Measurements from ENCODE around the gene HOXD11.

Gene HOXD11

GRCh38 chr2:176137252-176137580, 30.1 kb downstream of the HOXD11 start:
- Histone ChIP-seq H3K4me1 (peaks cover 24% of the 10 kb centered on the region), H3K9me3 (no peaks in the 10 kb centered on the region), H3K27me3 (ENCODE audit: low read depth) (no peaks in the 10 kb centered on the region), H3K36me3 (replicated peaks) (no peaks in the 10 kb centered on the region), H3K4me3 (peak overlapping the region; percentile 64)
- in situ Hi-C loops (cut with MboI; ENCODE audit: low sequenced_read_pairs) = loop anchor here (5.0 kb wide), 1 partner anchor 320 kb away; no protein-coding TSS in a partner anchor
- DNase-seq (ENCODE audit: low spot score in 2 of 2) = no peak

DNA sequence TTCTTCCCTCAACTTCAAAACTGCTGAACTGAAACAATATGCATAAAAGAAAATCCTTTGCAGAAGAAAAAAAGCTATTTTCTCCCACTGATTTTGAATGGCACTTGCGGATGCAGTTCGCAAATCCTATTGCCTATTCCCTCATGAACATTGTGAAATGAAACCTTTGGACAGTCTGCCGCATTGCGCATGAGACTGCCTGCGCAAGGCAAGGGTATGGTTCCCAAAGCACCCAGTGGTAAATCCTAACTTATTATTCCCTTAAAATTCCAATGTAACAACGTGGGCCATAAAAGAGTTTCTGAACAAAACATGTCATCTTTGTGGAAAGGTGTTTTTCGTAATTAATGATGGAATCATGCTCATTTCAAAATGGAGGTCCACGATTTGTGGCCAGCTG, 30.8 kb downstream of the HOXD11 start:
- H3K27me3 ChIP-seq (ENCODE audit: low read depth) = no peaks in the 10 kb centered on the region
- in situ Hi-C loops (cut with MboI; ENCODE audit: low sequenced_read_pairs) = loop anchor here (5.0 kb wide), 1 partner anchor 319 kb away; no protein-coding TSS in a partner anchor
- DNase-seq (ENCODE audit: low spot score in 2 of 2) = no peak

GRCh38 chr2:176138526-176138922, 31.4 kb downstream of the HOXD11 start:
- no peaks in the 10 kb centered on the region for H3K36me3 ChIP-seq (replicated peaks)
- no peaks in the 10 kb centered on the region for H3K27me3 ChIP-seq (ENCODE audit: low read depth)
- in situ Hi-C loops (cut with MboI; ENCODE audit: low sequenced_read_pairs) = loop anchor here (5.0 kb wide), 1 partner anchor 319 kb away; no protein-coding TSS in a partner anchor
- peak overlapping the region; percentile 64; the same call in 1 of the 2 replicates for H3K4me3 ChIP-seq
- no peaks in the 10 kb centered on the region for H3K9me3 ChIP-seq
- no peak for DNase-seq (ENCODE audit: low spot score in 2 of 2)
- H3K4me1 ChIP-seq = peaks cover 24% of the 10 kb centered on the region

More for the DNA sequence above, 30.8 kb downstream of the HOXD11 start:
- H3K36me3 ChIP-seq (replicated peaks) = no peaks in the 10 kb centered on the region
- peak overlapping the region; percentile 64 for H3K4me3 ChIP-seq
- no peaks in the 10 kb centered on the region for H3K9me3 ChIP-seq
- peaks cover 24% of the 10 kb centered on the region for H3K4me1 ChIP-seq

DNA sequence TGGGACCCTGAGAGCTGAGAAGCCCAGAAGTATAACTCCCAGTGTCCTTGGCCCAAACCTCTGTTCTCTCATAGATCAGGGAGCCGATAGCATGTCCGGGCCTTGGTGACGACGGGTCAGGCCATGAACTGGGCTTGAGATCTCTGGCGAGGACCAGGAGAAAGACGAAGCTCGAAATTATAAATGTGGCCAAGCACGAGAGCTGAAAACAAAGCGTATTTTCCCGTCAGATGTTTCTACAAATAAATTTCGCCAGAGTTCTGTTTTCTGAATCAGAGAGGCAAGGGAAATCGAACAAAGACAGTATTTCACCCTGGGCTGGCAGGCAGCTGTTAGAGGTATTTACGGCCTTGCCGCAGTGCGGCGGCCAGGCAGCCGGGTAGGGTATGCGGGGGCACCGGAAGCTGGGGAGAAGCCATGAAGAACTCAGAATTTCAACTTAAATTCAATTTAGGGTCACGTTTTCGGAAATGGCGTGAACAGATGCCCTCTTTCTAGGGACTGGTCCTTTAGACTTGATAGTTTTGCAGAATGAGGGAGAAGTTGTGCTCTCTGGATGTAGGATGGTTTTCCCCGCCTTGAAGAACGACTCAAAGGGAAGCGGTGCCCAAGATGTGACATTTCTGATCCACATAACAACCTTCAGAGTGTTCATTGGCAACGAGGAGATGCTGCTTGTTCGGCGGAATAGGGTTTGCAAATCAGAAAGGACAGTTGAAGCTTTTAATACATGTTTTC, 32.0 kb downstream of the HOXD11 start:
- Histone ChIP-seq H3K27me3 (ENCODE audit: low read depth) (no peaks in the 10 kb centered on the region), H3K36me3 (replicated peaks) (no peaks in the 10 kb centered on the region), H3K4me1 (peaks cover 24% of the 10 kb centered on the region), H3K4me3 (no peak overlapping the region), H3K9me3 (no peaks in the 10 kb centered on the region)
- in situ Hi-C loops (cut with MboI; ENCODE audit: low sequenced_read_pairs) = loop anchor here (5.0 kb wide), 1 partner anchor 318 kb away; no protein-coding TSS in a partner anchor
- DNase-seq (ENCODE audit: low spot score in 2 of 2) = no peak

GRCh38 chr2:176139661-176140512, 32.8 kb downstream of the HOXD11 start:
- in situ Hi-C loops (cut with MboI; ENCODE audit: low sequenced_read_pairs) = loop anchor here (5.0 kb wide), 1 partner anchor 317 kb away; no protein-coding TSS in a partner anchor
- no peak for DNase-seq (ENCODE audit: low spot score in 2 of 2)
- Histone ChIP-seq H3K4me1 (peaks cover 23% of the 10 kb centered on the region), H3K9me3 (no peaks in the 10 kb centered on the region), H3K4me3 (peak overlapping the region; percentile 42), H3K36me3 (replicated peaks) (no peaks in the 10 kb centered on the region), H3K27me3 (ENCODE audit: low read depth) (no peaks in the 10 kb centered on the region)

DNA sequence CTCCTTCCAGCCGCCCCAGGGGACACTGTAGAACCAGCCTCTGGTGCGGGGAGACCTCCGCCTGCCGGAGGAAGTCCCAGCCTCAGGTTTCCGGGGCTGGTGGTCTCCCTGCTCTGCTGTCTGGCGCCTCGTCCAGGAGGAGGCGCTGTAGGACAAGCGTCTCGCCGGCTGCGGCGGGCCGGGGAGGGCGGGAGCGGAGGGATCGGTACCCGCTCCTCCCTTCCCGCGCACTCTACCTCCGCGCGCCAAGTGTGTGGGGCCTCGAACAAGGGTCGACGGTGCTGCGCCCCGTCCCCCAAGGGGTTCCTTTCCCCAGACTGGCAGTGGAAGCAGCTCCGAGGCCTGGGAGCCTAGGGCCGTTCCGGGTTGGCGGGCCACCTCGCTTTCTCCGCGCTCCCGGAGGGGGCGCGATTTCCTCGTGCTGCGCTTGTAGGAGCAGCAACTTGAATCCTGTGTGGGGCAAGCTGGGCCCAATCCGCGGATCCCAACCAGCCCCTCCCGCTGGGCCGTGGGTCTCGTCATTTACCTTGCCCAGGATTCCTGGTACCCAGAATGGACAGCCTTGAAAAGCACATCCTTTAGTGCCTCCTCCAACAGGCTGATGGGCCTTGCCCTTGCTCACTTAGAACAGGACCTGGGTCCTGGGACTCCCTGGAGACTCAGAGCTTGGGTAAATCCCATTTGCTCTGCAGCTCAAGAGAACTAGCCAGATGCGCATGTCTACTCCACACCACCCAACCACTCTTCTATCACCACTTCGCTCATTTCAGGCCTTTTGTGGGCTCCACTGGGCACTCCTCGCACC, 33.6 kb downstream of the HOXD11 start:
- no peaks in the 10 kb centered on the region for H3K27me3 ChIP-seq (ENCODE audit: low read depth)
- no peaks in the 10 kb centered on the region for H3K9me3 ChIP-seq
- in situ Hi-C loops (cut with MboI; ENCODE audit: low sequenced_read_pairs) = no loop called here
- peak overlapping the region; percentile 42 for H3K4me3 ChIP-seq
- peak; percentile 60 to 87 for DNase-seq (ENCODE audit: low spot score in 2 of 2)
- H3K36me3 ChIP-seq (replicated peaks) = peaks cover under 1% of the 10 kb centered on the region; the same call in 1 of the 2 replicates
- H3K4me1 ChIP-seq = peaks cover 17% of the 10 kb centered on the region

DNA sequence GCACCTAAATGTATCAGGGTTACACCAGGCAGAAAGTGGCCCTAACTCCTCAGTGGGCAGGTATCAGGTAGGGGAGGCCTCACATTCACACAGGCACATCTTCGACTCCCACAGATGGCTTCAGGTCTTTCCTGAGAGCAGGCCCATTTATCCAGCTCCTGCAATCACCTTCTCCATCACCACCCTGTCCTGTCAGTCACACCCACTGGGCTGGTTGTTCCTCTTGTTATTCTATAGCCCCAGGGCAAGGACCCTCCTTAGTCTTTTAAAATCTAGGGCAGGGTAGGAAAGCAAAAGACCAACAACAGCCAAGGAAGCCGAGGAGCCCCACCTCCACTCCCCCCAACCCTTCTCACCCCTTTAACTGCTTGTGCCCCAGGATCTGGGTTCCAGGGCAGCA, 35.2 kb downstream of the HOXD11 start:
- no peaks in the 10 kb centered on the region for H3K9me3 ChIP-seq
- in situ Hi-C loops (cut with MboI; ENCODE audit: low sequenced_read_pairs) = no loop called here
- peaks cover 3% of the 10 kb centered on the region; the same call in 1 of the 2 replicates for H3K36me3 ChIP-seq (replicated peaks)
- no peak overlapping the region for H3K4me3 ChIP-seq
- no peak for DNase-seq (ENCODE audit: low spot score in 2 of 2)
- peaks cover 23% of the 10 kb centered on the region for H3K4me1 ChIP-seq
- no peaks in the 10 kb centered on the region for H3K27me3 ChIP-seq (ENCODE audit: low read depth)

- peaks cover 3% of the 10 kb centered on the region; the same call in 1 of the 2 replicates for H3K36me3 ChIP-seq (replicated peaks)
- no peaks in the 10 kb centered on the region for H3K27me3 ChIP-seq (ENCODE audit: low read depth)
- H3K4me3 ChIP-seq = no peak overlapping the region
- no peaks in the 10 kb centered on the region for H3K9me3 ChIP-seq
- in situ Hi-C loops (cut with MboI; ENCODE audit: low sequenced_read_pairs) = no loop called here
- peaks cover 14% of the 10 kb centered on the region for H3K4me1 ChIP-seq
- no peak for DNase-seq (ENCODE audit: low spot score in 2 of 2)
Measured at GRCh38 chr2:176145085-176145969, 38.2 kb downstream of the HOXD11 start.

DNA sequence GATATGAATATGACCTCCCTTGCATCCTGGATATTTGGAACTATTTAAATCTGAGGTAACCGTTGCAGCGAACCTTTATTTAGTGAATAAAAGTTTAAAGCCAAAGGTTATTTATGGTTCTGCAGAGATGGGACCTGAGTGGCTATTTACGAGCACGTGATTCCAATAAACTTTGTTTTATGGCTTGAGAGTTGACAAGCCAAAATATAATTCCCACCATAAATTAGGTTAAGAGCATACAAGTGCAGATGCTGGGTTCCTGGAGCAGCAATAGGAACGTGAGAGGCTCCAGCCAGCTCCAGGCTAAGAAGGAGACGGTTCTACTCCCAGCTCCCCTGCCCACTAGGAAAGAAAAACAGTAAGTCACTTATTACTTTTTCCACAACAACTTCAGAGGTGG, 39.0 kb downstream of the HOXD11 start:
- peaks cover 3% of the 10 kb centered on the region; the same call in 1 of the 2 replicates for H3K36me3 ChIP-seq (replicated peaks)
- peaks cover 9% of the 10 kb centered on the region for H3K4me1 ChIP-seq
- no peaks in the 10 kb centered on the region for H3K9me3 ChIP-seq
- DNase-seq (ENCODE audit: low spot score in 2 of 2) = peak; percentile 41 to 48
- no peaks in the 10 kb centered on the region for H3K27me3 ChIP-seq (ENCODE audit: low read depth)
- in situ Hi-C loops (cut with MboI; ENCODE audit: low sequenced_read_pairs) = no loop called here
- no peak overlapping the region for H3K4me3 ChIP-seq

DNA sequence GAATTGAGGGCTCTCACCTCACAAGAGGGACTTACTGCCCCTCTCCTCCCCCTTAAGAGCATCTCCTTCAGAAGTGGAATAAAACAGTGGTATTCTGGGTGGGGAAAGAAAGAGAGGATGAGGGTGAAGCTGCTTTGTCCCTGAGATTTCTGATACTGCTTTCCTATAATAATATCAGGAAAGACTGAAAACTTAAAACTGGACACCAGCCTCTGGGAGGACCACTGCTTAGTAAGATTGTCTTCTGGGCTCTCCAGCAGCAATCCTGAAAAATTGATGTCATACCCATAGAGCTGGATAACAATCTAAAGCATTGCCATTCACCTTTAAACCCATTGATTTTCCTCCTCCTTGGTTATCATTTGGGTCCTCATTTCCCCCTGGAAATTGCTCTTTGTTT, 39.6 kb downstream of the HOXD11 start:
- H3K4me1 ChIP-seq = peaks cover 9% of the 10 kb centered on the region
- no peaks in the 10 kb centered on the region for H3K9me3 ChIP-seq
- no peaks in the 10 kb centered on the region for H3K27me3 ChIP-seq (ENCODE audit: low read depth)
- H3K36me3 ChIP-seq (replicated peaks) = peaks cover 3% of the 10 kb centered on the region; the same call in 1 of the 2 replicates
- H3K4me3 ChIP-seq = no peak overlapping the region
- no peak for DNase-seq (ENCODE audit: low spot score in 2 of 2)
- in situ Hi-C loops (cut with MboI; ENCODE audit: low sequenced_read_pairs) = no loop called here

DNA sequence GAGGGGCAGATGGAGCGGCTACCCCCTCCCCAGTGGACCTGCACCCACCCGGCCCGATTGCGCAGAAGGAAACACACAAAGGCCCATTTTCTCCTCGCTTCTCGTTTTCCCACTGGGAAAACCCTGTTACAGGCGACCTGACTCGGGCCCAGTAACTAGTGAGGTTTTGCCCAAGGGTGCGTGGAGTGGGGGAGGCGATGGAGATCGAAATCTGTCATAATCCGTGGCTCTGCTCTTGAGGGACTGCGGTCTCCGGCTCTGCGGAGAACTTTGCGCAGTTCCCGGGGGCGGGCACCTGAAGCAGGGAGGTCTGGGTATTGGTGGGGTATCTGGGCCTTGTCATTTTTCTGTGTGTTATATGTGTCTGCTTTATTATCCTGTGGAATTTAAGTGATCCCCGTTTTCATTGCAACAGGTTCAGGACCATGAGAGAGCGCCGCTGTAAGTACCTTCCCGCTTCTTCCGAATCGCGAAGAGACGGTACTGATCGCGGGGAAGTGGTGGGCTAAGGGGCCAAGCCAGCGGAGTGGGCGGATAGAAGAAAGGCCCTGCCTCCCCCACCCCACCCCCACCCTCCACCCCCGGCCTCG, 40.2 kb downstream of the HOXD11 start:
- Histone ChIP-seq H3K36me3 (replicated peaks) (peaks cover 3% of the 10 kb centered on the region; the same call in 1 of the 2 replicates), H3K4me1 (peaks cover 9% of the 10 kb centered on the region), H3K9me3 (no peaks in the 10 kb centered on the region), H3K4me3 (no peak overlapping the region), H3K27me3 (ENCODE audit: low read depth) (no peaks in the 10 kb centered on the region)
- no peak for DNase-seq (ENCODE audit: low spot score in 2 of 2)
- in situ Hi-C loops (cut with MboI; ENCODE audit: low sequenced_read_pairs) = no loop called here

GRCh38 chr2:176147800-176148496, 40.9 kb downstream of the HOXD11 start:
- Histone ChIP-seq H3K36me3 (replicated peaks) (peaks cover 3% of the 10 kb centered on the region; the same call in 1 of the 2 replicates), H3K4me1 (peaks cover 9% of the 10 kb centered on the region), H3K4me3 (no peak overlapping the region), H3K27me3 (ENCODE audit: low read depth) (no peaks in the 10 kb centered on the region), H3K9me3 (no peaks in the 10 kb centered on the region)
- in situ Hi-C loops (cut with MboI; ENCODE audit: low sequenced_read_pairs) = no loop called here
- DNase-seq (ENCODE audit: low spot score in 2 of 2) = no peak

Measured in HAP-1 (cell line).